GM21360 (cell line): ENCODE measurements around the gene NOL3.

ENCODE experiments used
- ATAC-seq: cut with Tn5 transposase; IDR thresholded peaks from one replicate; pipeline ENCODE4 v1.9.1; 2021; ENCODE audit warnings: mild to moderate bottlenecking, moderate library complexity; ENCODE audit not compliant: unreplicated experiment

NOL3 gene

GRCh38 chr16:67188323-67188722, 18.0 kb downstream of the NOL3 start:
- ATAC-seq, result no peak

- no peak for ATAC-seq
These were observed 18.5 kb downstream of the NOL3 start for GRCh38 chr16:67188798-67189197.

- no peak for ATAC-seq
These were observed 19.7 kb downstream of the NOL3 start, which contains the start of gene EXOC3L1 for GRCh38 chr16:67190041-67190440. Gene EXOC3L1, minus strand, starts transcription at chr16:67190136. Its CDS starts 460 bp downstream, at chr16:67189676.

- no peak for ATAC-seq
These were observed 20.4 kb downstream of the NOL3 start for GRCh38 chr16:67190448-67191399.

- no peak for ATAC-seq
These were observed 21.2 kb downstream of the NOL3 start for GRCh38 chr16:67191411-67191994.

GRCh38 chr16:67191995-67192681, 21.8 kb downstream of the NOL3 start, which contains the start of gene E2F4:
Gene E2F4, plus strand, starts transcription at chr16:67192155. Its CDS starts 73 bp downstream, at chr16:67192228.
- ATAC-seq, result peak; percentile 83

- ATAC-seq, result no peak
These were observed 22.5 kb downstream of the NOL3 start for GRCh38 chr16:67192781-67193361.

GRCh38 chr16:67193536-67193935, 23.2 kb downstream of the NOL3 start:
- ATAC-seq, result no peak

GRCh38 chr16:67194260-67194659, 23.9 kb downstream of the NOL3 start:
- ATAC-seq, result no peak

GRCh38 chr16:67195676-67196075, 25.3 kb downstream of the NOL3 start:
- ATAC-seq, result no peak

GRCh38 chr16:67196881-67197280, 26.5 kb downstream of the NOL3 start:
- no peak for ATAC-seq

- no peak for ATAC-seq
These were observed 27.4 kb downstream of the NOL3 start for GRCh38 chr16:67197704-67198103.

- no peak for ATAC-seq
These were observed 27.9 kb downstream of the NOL3 start for GRCh38 chr16:67198238-67198734.

GRCh38 chr16:67199011-67199807, 28.9 kb downstream of the NOL3 start, which contains the start of gene ELMO3:
Gene ELMO3, plus strand, starts transcription at chr16:67199131. Its CDS starts 196 bp downstream, at chr16:67199327.
- ATAC-seq, result no peak

GRCh38 chr16:67199808-67200198, 29.5 kb downstream of the NOL3 start:
- no peak for ATAC-seq

- no peak for ATAC-seq
These were observed 30.2 kb downstream of the NOL3 start for GRCh38 chr16:67200491-67200890.

GRCh38 chr16:67201411-67202345, 31.3 kb downstream of the NOL3 start:
- ATAC-seq, result no peak

- ATAC-seq, result no peak
These were observed 32.1 kb downstream of the NOL3 start for GRCh38 chr16:67202426-67202825.

- ATAC-seq, result no peak
These were observed 32.7 kb downstream of the NOL3 start for GRCh38 chr16:67202956-67203493.
